Endothelial cell of umbilical vein (primary cell): ENCODE measurements around the gene CALML6.

Experiments
- CTCF ChIP-seq, 2 donors: IDR thresholded peaks; 1 replicate in 1 of 2; 2 replicates in 1 of 2; pipeline ENCODE4 v1.5.1; 2011; ENCODE audit warnings: low read length in 2 of 2, mild to moderate bottlenecking in 2 of 2, moderate library complexity in 2 of 2, control low read depth in 1 of 2, inconsistent platforms in 1 of 2, low read depth in 1 of 2; ENCODE audit not compliant: insufficient read depth in 1 of 2; ENCODE audit errors: extremely low read depth in 1 of 2
- EZH2 ChIP-seq: IDR thresholded peaks from 2 replicates; pipeline ENCODE4 v1.6.1; 2012; ENCODE audit warnings: borderline replicate concordance, low read depth, mild to moderate bottlenecking, moderate library complexity, low read length, inconsistent platforms; ENCODE audit not compliant: severe bottlenecking
- POLR2A ChIP-seq: IDR thresholded peaks from 2 replicates; pipeline ENCODE4 v1.6.1; 2012; ENCODE audit warnings: low read depth, mild to moderate bottlenecking, control low read depth, low read length

- no peak for TF ChIP-seq CTCF (IDR thresholded peaks at IDR 0.05; ENCODE audit: extremely low read depth in 1 of 2, insufficient read depth in 1 of 2, low read depth in 1 of 2, low read length in 2 of 2)
- no peak for TF ChIP-seq EZH2
- TF ChIP-seq POLR2A: no peak
These were observed 41.8 kb downstream of the CALML6 start for GRCh38 chr1:1956586-1957532.
